Prostate gland (tissue), 2 donors: ENCODE results near the gene NUDT1. TPM values are rescaled to one million over a fixed set of nuclear protein-coding genes. Genes with fewer than 3 reads are reported as not detected.

Experiments
- DNase-seq: peaks from one replicate; pipeline ENCODE4 v3.0.0-alpha.2; 2019; ENCODE audit warnings: low spot score
- H3K27ac ChIP-seq, 2 donors: fragments of 200-600 bp; sonication (generic); 2 replicates each; pipeline ENCODE4 v1.5.1; 2017 to 2019
- H3K27me3 ChIP-seq: fragments of 200-600 bp; sonication (generic); replicated peaks from 2 replicates; pipeline ENCODE4 v1.5.1; 2019; ENCODE audit not compliant: insufficient read depth
- H3K36me3 ChIP-seq, 2 donors: fragments of 200-600 bp; sonication (generic); 1 replicate in 1 of 2; 2 replicates in 1 of 2; pipeline versions ENCODE4 v1.5.1 to v1.8.1; 2017 to 2019
- H3K4me1 ChIP-seq: fragments of 200-600 bp; sonication (generic); replicated peaks from 2 replicates; pipeline ENCODE4 v1.5.1; 2019
- H3K4me3 ChIP-seq, 2 donors: fragments of 200-600 bp; sonication (generic); 2 replicates each; pipeline ENCODE4 v1.5.1; 2017 to 2019
- H3K9me3 ChIP-seq: fragments of 200-600 bp; sonication (generic); 2 replicates; pipeline ENCODE4 v1.5.1; 2017
- CTCF ChIP-seq, 4 experiments: fragments of 200-600 bp in 2 of 4; fragments of 450-650 bp in 2 of 4; sonication (generic) in 2 of 4; IDR thresholded peaks; 1 replicate in 3 of 4; 2 replicates in 1 of 4; pipeline ENCODE4 v1.5.1; 2016 to 2019; ENCODE audit warnings: antibody characterized with exemption in 4 of 4, mild to moderate bottlenecking in 2 of 4, moderate library complexity in 2 of 4
- POLR2A ChIP-seq: fragments of 450-650 bp; IDR thresholded peaks from one replicate; pipeline ENCODE4 v1.6.1; 2016; ENCODE audit warnings: antibody characterized with exemption, mild to moderate bottlenecking
- POLR2AphosphoS5 ChIP-seq: sonication (generic); formaldehyde crosslinking; IDR thresholded peaks from one replicate; pipeline ENCODE4 v1.6.1; 2017; ENCODE audit warnings: antibody characterized with exemption
- WGBS: methylation state at CpG from one replicate; pipeline ENCODE4 v1.1.5; 2018; 5-methylcytosine and 5-hydroxymethylcytosine counted together
- intact Hi-C: fragments of 100-400 bp; cut with DNase I; formaldehyde crosslinking; loops from one replicate; pipeline ENCODE4 v1.14.2; 2022
- total RNA-seq, 2 donors: library from RNA; depleted of rRNA; stranded (reverse); fragments of >200 nt; gene quantifications; one replicate each; pipeline ENCODE4 v1.1.0, GENCODE V29; 2016

NUDT1 gene
- total RNA-seq, 2 donors from 2014 or later, result 18.1 to 35.3 TPM

- 90% methylated on average over 8 of the region's 8 CpGs for WGBS
- H3K4me1 ChIP-seq, result no peaks in the 10 kb centered on the region
- no peaks in the 10 kb centered on the region for H3K36me3 ChIP-seq
- no peak overlapping the region for H3K4me3 ChIP-seq
- no peak overlapping the region for H3K27ac ChIP-seq
- H3K27me3 ChIP-seq, result no peaks in the 10 kb centered on the region
- TF ChIP-seq POLR2A (no peak), POLR2AphosphoS5 (no peak), CTCF (IDR thresholded peaks at IDR 0.05) (no peak)
- intact Hi-C loops, result no loop called here
- H3K9me3 ChIP-seq, result no peaks in the 10 kb centered on the region
- DNase-seq, result no peak
Measured at GRCh38 chr7:2228921-2229320, 13.1 kb upstream of the NUDT1 start.

GRCh38 chr7:2229467-2229866 is 12.6 kb upstream of the NUDT1 start:
- intact Hi-C loops, result no loop called here
- TF ChIP-seq POLR2A (no peak), CTCF (IDR thresholded peaks at IDR 0.05) (no peak), POLR2AphosphoS5 (no peak)
- Histone ChIP-seq H3K9me3 (no peaks in the 10 kb centered on the region), H3K27ac (no peak overlapping the region), H3K36me3 (no peaks in the 10 kb centered on the region), H3K4me3 (no peak overlapping the region), H3K4me1 (no peaks in the 10 kb centered on the region), H3K27me3 (no peaks in the 10 kb centered on the region)
- no peak for DNase-seq
- WGBS, result 93% methylated on average over 7 of the region's 7 CpGs

GRCh38 chr7:2230226-2230625 is 11.8 kb upstream of the NUDT1 start:
- Histone ChIP-seq H3K27ac (no peak overlapping the region), H3K36me3 (no peaks in the 10 kb centered on the region)
- WGBS, result 95% methylated on average over 8 of the region's 8 CpGs

GRCh38 chr7:2230882-2231281 is 11.1 kb upstream of the NUDT1 start:
- Histone ChIP-seq H3K27ac (no peak overlapping the region), H3K4me1 (no peaks in the 10 kb centered on the region), H3K27me3 (no peaks in the 10 kb centered on the region), H3K4me3 (no peak overlapping the region), H3K9me3 (no peaks in the 10 kb centered on the region), H3K36me3 (no peaks in the 10 kb centered on the region)
- intact Hi-C loops, result no loop called here
- TF ChIP-seq CTCF (IDR thresholded peaks at IDR 0.05), result no peak
- no peak for TF ChIP-seq POLR2A
- no peak for TF ChIP-seq POLR2AphosphoS5
- DNase-seq, result no peak
- 92% methylated on average over 9 of the region's 9 CpGs for WGBS

More at GRCh38 chr7:2230226-2230625, 11.8 kb upstream of the NUDT1 start:
- Histone ChIP-seq H3K4me1 (no peaks in the 10 kb centered on the region), H3K9me3 (no peaks in the 10 kb centered on the region), H3K27me3 (no peaks in the 10 kb centered on the region), H3K4me3 (no peak overlapping the region)
- intact Hi-C loops, result no loop called here
- TF ChIP-seq POLR2AphosphoS5 (no peak), CTCF (IDR thresholded peaks at IDR 0.05) (no peak), POLR2A (no peak)
- DNase-seq, result no peak

- Histone ChIP-seq H3K4me3 (peak overlapping the region; percentile 76 to 94), H3K9me3 (no peaks in the 10 kb centered on the region), H3K4me1 (no peaks in the 10 kb centered on the region), H3K27ac (peak overlapping the region; percentile 51 to 55), H3K36me3 (no peaks in the 10 kb centered on the region), H3K27me3 (no peaks in the 10 kb centered on the region)
- intact Hi-C loops, result no loop called here
- DNase-seq, result no peak
- WGBS, result under 1% methylated on average over 36 of the region's 46 CpGs
- no peak for TF ChIP-seq CTCF (IDR thresholded peaks at IDR 0.05)
- TF ChIP-seq POLR2A, result no peak
- no peak for TF ChIP-seq POLR2AphosphoS5
Measured at GRCh38 chr7:2231992-2232765, 9.8 kb upstream of the NUDT1 start.
